PC-3 (cell line): ENCODE results near the gene L3HYPDH. TPM values are rescaled to one million over a fixed set of nuclear protein-coding genes. Genes with fewer than 3 reads are reported as not detected.
A peak's percentile ranks its signal among the peaks of the same experiment; 100 is the strongest.

Experiments
- ATAC-seq: fragments of 200-7000 bp; cut with Tn5 transposase; 2 replicates; pipeline ENCODE4 v1.9.1; 2020; ENCODE audit warnings: mild to moderate bottlenecking, moderate library complexity
- Bru-seq: library from RNA; stranded (reverse); fragments of 400-500 nt; gene quantifications from one replicate; lab custom pipeline; 2021; lab: Mats Ljungman, UMichigan
- BruChase-seq, 2 experiments: library from RNA; stranded (reverse); fragments of 400-500 nt; gene quantifications; one replicate each; lab custom pipeline; 2021; lab: Mats Ljungman, UMichigan
- BruUV-seq: library from RNA; stranded (reverse); fragments of 400-500 nt; replicated peaks from 2 replicates; lab custom pipeline; 2021; lab: Mats Ljungman, UMichigan
- CTCF ChIA-PET: fragments of 300-600 bp; sonication (Branson Sonifier 250); formaldehyde crosslinking; loops from one replicate; lab custom pipeline; 2022; ENCODE audit warnings: antibody characterized with exemption; lab: Charles Lee
- POLR2A ChIA-PET: fragments of 300-600 bp; sonication (Branson Sonifier 250); formaldehyde crosslinking; loops from one replicate; lab custom pipeline; 2022; ENCODE audit warnings: antibody characterized with exemption; ENCODE audit not compliant: unreplicated experiment; lab: Charles Lee
- DNase-seq: peaks from one replicate; pipeline ENCODE4 v3.0.0-alpha.2; 2015
- H2AFZ ChIP-seq: fragments of 300-600 bp; sonication (generic); 2 replicates; pipeline ENCODE4 v1.6.0; 2016; ENCODE audit warnings: antibody characterized with exemption, low read length
- H3F3A ChIP-seq: fragments of 300-600 bp; sonication (generic); one replicate; pipeline ENCODE4 v1.6.0; 2017; ENCODE audit warnings: antibody characterized with exemption, low read length, control low read depth, mild to moderate bottlenecking; ENCODE audit not compliant: unreplicated experiment
- H3K27ac ChIP-seq: fragments of 300-600 bp; sonication (generic); 2 replicates; pipeline ENCODE4 v1.5.1; 2016; ENCODE audit warnings: mild to moderate bottlenecking, low read length
- H3K27me3 ChIP-seq: fragments of 300-600 bp; sonication (generic); 2 replicates; pipeline ENCODE4 v1.6.1; 2016; ENCODE audit warnings: low read length, mixed read lengths
- H3K36me3 ChIP-seq: fragments of 300-600 bp; sonication (generic); 2 replicates; pipeline ENCODE4 v1.6.1; 2016; ENCODE audit warnings: low read depth, mixed run types, low read length, mixed read lengths
- H3K4me1 ChIP-seq: fragments of 300-600 bp; sonication (generic); 2 replicates; pipeline ENCODE4 v1.5.1; 2016; ENCODE audit warnings: low read length; ENCODE audit not compliant: insufficient read depth
- H3K4me2 ChIP-seq: fragments of 300-600 bp; sonication (generic); 2 replicates; pipeline ENCODE4 v1.6.0; 2016; ENCODE audit warnings: low read length
- H3K4me3 ChIP-seq: fragments of 300-600 bp; sonication (generic); 2 replicates; pipeline ENCODE4 v1.5.1; 2016; ENCODE audit warnings: mild to moderate bottlenecking, low read length, mixed read lengths
- H3K79me2 ChIP-seq: fragments of 300-600 bp; sonication (generic); 2 replicates; pipeline ENCODE4 v1.6.1; 2017; ENCODE audit warnings: low read length, mixed read lengths
- H3K9ac ChIP-seq: fragments of 300-600 bp; sonication (generic); 2 replicates; pipeline ENCODE4 v1.6.0; 2016; ENCODE audit warnings: mild to moderate bottlenecking, low read length
- H3K9me2 ChIP-seq: fragments of 300-600 bp; sonication (generic); replicated peaks from 2 replicates; pipeline ENCODE4 v1.6.1; 2016; ENCODE audit warnings: mixed run types, low read length, mixed read lengths
- H3K9me3 ChIP-seq: fragments of 300-600 bp; sonication (generic); 2 replicates; pipeline ENCODE4 v1.6.1; 2016; ENCODE audit warnings: low read length, mixed read lengths
- H4K20me1 ChIP-seq: fragments of 300-600 bp; sonication (generic); 2 replicates; pipeline ENCODE4 v1.6.1; 2016; ENCODE audit warnings: low read length, mixed read lengths
- CTCF ChIP-seq: fragments of 300-600 bp; sonication (generic); conservative IDR thresholded peaks from 2 replicates; pipeline ENCODE4 v1.5.1; 2017; ENCODE audit warnings: antibody characterized with exemption, low read depth, mild to moderate bottlenecking, low read length
- EZH2 ChIP-seq: fragments of 300-600 bp; sonication (generic); IDR thresholded peaks from one replicate; pipeline ENCODE4 v1.6.1; 2017; ENCODE audit warnings: antibody characterized with exemption, mild to moderate bottlenecking, low read length; ENCODE audit not compliant: unreplicated experiment
- EZH2phosphoT487 ChIP-seq: fragments of 300-600 bp; sonication (generic); IDR thresholded peaks from 2 replicates; pipeline ENCODE4 v1.6.1; 2018; ENCODE audit warnings: mild to moderate bottlenecking, antibody characterized with exemption, low read length, borderline replicate concordance
- intact Hi-C: fragments of 100-400 bp; cut with micrococcal nuclease; formaldehyde crosslinking; loops from 2 replicates; pipeline ENCODE4 v1.9.0; 2023
- long read RNA-seq: library from polyadenylated mRNA; unstranded; transcript quantifications from one replicate; pipeline ENCODE4 v2.0.0, GENCODE V29; 2021; ENCODE audit not compliant: unreplicated experiment
- total RNA-seq: library from RNA; depleted of rRNA; stranded (reverse); fragments of >200 nt; gene quantifications from 2 replicates; pipeline ENCODE4 v1.2.3, GENCODE V29; 2014; rRNA removed

The L3HYPDH gene
- total RNA-seq (108 and 117 TPM in 2 replicates), Bru-seq, nascent RNA (percentile 92 among the genes with signal in this experiment), BruChase-seq, experiment 1, labeled RNA remaining after a 6-hour chase (percentile 91 among the genes with signal in this experiment), BruChase-seq, experiment 2, labeled RNA remaining after a 2-hour chase (percentile 98 among the genes with signal in this experiment)
- long read RNA-seq, transcript L3HYPDH-205 (4 exons, 758 nt), result minor isoform, 8 of 82 reads
- long read RNA-seq, transcript L3HYPDH-201 (5 exons, 1,527 nt), result major isoform, 15 of 82 reads
- long read RNA-seq, partial matches to known transcripts, result 24 of 82 reads
- long read RNA-seq, other reads (novel, unspliced or antisense), result 34 of 82 reads

- Histone ChIP-seq H3K4me3 (peak within 1 kb of the TSS; percentile 79), H3K79me2 (peaks cover 84% of the 10 kb centered on the region), H2AFZ (peak within 1 kb of the TSS; percentile 94), H3F3A (peaks cover 16% of the 10 kb centered on the region), H3K36me3 (peaks cover 30% of the 10 kb centered on the region; the same call in 1 of the 2 replicates), H3K27me3 (no peaks in the 10 kb centered on the region), H3K27ac (peak within 1 kb of the TSS; percentile 83), H3K4me1 (peaks cover 42% of the 10 kb centered on the region), H3K9ac (peak within 1 kb of the TSS; percentile 88), H3K9me2 (no peaks in the 10 kb centered on the region), H3K4me2 (peak within 1 kb of the TSS; percentile 79), H4K20me1 (peaks cover 18% of the 10 kb centered on the region), H3K9me3 (no peaks in the 10 kb centered on the region)
- no TSS peak for BruUV-seq
- intact Hi-C loops, result loop anchor here (2.0 to 10.0 kb wide), 4 partner anchors 125 to 1239 kb away; partner anchors contain the start of genes PPM1A and PSMA3
- ChIA-PET POLR2A (interaction anchor here (0.5 to 1.0 kb wide), 10 partner anchors 13 to 1413 kb away, joined by 3 to 13 read pairs (median 3); partner anchors contain the start of gene DHRS7), CTCF (interaction anchor here (0.5 to 1.5 kb wide), 8 partner anchors 19 to 738 kb away, joined by 3 to 24 read pairs (median 4); partner anchors contain the start of gene CCDC175)
- ATAC-seq (peak; percentile 75), DNase-seq (peak; percentile 100)
- TF ChIP-seq EZH2phosphoT487 (peak; percentile 96), CTCF (peak; percentile 92), EZH2 (no peak)
These were observed at the start of gene L3HYPDH, which contains the start of gene JKAMP for GRCh38 chr14:59483819-59484638. Gene L3HYPDH, minus strand, starts transcription at chr14:59484408. Its CDS starts 92 bp downstream, at chr14:59484316. Gene JKAMP, plus strand, starts transcription at chr14:59484517. Its CDS starts 73 bp downstream, at chr14:59484590.

GRCh38 chr14:59532419-59532818, 48.2 kb upstream of the L3HYPDH start:
- no peaks in the 10 kb centered on the region for H3K36me3 ChIP-seq
- H3K27ac ChIP-seq, result no peak overlapping the region
- H2AFZ ChIP-seq, result no peak overlapping the region
- H3K4me2 ChIP-seq, result no peak overlapping the region
- intact Hi-C loops, result no loop called here
- H3F3A ChIP-seq, result no peaks in the 10 kb centered on the region
- H3K9me2 ChIP-seq, result no peaks in the 10 kb centered on the region
- ATAC-seq, result no peak
- DNase-seq, result no peak
- H3K79me2 ChIP-seq, result no peaks in the 10 kb centered on the region
- no peaks in the 10 kb centered on the region for H3K4me1 ChIP-seq
- H4K20me1 ChIP-seq, result no peaks in the 10 kb centered on the region
- no TSS peak for BruUV-seq
- CTCF ChIA-PET, result no interaction called here
- POLR2A ChIA-PET, result no interaction called here
- H3K4me3 ChIP-seq, result no peak overlapping the region
- no peak overlapping the region for H3K9ac ChIP-seq
- TF ChIP-seq EZH2phosphoT487 (no peak), EZH2 (no peak), CTCF (no peak)
- H3K27me3 ChIP-seq, result peaks cover 76% of the 10 kb centered on the region
- H3K9me3 ChIP-seq, result peaks cover 7% of the 10 kb centered on the region; the same call in 1 of the 2 replicates
